AG08396 (cell line): ENCODE data around the gene PEX11A.
"Not testable (repeated sequence)": the region's sequence is repeated elsewhere in the genome, so short reads cannot be mapped to it uniquely, and the experiment has no call there.

Experiments used
- DNase-seq: peaks from one replicate; pipeline ENCODE4 v3.0.0; 2012; ENCODE audit warnings: low spot score, mixed read lengths

PEX11A gene

DNA sequence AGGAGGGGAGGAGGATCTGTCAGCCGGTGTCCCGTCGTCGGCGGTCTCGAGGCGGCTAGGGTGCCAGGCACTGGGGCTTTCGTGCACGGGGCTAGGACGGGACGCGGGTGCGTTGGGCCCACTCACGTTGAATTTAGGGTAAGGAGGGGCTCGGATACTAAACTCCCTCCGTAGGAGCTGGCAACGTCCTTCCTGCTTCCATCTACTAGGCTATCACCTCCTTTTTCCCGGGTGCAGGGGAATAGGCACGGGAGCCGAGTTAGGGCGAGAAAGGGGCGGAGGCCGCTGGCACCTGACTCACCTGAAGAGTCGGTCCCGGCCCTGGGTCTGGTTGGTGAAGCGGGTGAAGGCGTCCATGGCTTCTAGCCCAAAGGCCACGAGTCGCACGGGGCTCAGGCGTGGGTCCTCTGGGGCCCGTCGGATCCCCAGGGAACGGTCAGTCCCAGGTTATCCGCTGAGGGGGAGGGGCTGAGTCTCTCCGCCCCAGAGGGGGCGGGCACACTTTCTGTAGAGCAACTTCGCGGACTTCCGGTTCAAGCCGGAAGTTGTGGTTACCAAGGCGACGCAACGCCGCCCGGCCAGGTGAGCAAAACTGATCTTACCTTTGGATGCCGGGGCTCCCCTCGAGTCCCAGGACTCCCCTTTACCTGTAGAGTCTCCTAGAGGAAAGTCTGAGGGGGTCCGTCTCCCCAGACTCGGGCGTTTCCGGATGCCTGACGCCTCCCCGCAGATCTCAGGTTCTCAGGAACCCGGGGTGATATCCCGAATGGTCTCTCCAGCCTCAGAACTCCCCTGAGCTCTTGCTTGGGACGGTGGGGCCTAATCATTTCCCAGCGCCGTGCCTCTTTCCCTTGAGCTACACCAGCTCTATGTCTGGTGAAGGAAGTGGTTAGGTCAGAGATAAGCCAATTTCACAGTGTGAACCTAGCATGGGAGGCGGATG, at the start of gene PEX11A, which contains the start of gene WDR93:
TSS of gene PEX11A (minus strand) at position 479 of the 943 bp plus-strand sequence. CDS start at position 357, 122 bp downstream.
TSS of gene WDR93 (plus strand) at position 536 of the 943 bp plus-strand sequence. CDS start 10,936 bp downstream, outside the sequence.
- DNase-seq: peak; percentile 89

DNA sequence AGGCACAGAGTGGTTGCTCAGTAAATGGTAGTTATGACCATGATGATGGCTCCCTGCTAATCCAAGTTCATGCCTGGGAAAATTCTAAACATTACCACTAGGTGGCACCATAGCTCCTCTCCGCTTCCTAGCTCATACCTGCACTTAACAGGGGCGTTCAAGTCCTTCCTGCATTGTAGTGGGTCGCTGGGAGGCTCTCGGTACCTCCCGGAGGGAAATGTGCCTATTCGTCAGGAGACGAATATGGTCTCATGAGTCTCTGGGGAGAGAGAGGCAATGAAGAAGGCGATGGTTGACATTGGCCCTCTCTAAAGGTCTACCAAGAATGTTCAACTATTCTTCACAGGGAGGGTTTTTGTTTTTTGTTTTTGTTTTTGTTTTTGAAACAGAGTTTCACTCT, 49.6 kb upstream of the PEX11A start:
- peak; percentile 77 for DNase-seq

DNA sequence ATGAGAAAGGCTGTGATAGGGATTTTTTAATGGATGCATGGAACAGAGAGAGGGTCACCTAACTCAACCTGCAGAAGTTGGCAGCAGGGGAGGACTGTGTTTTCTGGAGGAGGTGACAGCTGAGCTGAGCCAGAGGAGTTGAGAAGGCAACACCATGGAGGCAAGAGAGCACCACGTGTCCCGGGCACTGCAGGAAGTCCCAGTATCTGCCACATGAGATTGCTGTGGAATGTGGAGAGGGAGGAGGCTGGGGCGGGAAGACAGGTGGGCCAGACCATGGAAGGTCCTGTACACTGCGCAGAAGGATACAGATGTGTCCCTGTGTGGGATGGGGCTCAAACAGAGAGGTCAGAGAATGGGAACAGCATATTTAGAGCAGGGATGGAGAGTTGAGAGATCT, 45.2 kb upstream of the PEX11A start:
- DNase-seq: no peak

GRCh38 chr15:89732451-89733172, 42.1 kb upstream of the PEX11A start:
- DNase-seq: no peak

- DNase-seq: no peak
Measured at GRCh38 chr15:89731275-89731674, 40.7 kb upstream of the PEX11A start.

DNA sequence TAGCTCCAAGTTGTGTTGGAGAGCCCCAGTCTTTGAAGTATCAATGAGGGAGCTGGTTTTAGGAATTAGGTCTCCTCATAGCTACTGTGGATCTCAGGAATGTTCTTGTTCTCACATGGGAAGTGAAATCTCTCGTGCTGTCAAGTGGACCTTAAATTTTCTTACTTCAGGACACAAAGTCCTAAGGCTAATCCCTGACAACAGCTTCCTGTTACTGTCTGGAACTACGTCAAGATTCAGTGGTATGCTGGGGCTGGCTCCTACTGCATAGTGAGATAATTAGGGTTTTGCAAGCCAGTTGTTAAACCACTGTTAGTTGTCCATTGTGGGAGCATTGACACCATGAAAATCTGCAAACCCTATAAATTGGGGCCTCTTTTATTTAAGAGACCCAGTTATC, 37.7 kb upstream of the PEX11A start:
- DNase-seq: no peak

GRCh38 chr15:89725064-89725463, 34.5 kb upstream of the PEX11A start:
- no peak for DNase-seq

DNA sequence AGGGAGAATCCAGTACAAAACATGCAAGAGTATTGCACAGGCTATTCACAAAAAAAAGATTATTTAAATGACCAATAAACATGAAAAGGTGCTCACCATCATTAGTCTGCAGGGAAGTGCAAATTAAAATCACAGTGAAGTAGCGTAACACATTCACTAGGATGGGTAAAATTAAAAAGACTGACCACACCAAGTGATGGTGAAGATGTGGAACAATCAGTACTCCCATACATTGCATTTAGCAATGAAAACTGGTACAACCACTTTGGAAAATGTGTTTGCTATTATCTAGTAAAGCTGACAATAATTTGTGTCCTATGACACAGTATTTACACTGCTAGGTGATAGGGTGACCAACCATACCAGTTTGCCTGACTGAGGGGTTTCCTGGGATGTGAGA, 34.1 kb upstream of the PEX11A start:
- no peak for DNase-seq

DNA sequence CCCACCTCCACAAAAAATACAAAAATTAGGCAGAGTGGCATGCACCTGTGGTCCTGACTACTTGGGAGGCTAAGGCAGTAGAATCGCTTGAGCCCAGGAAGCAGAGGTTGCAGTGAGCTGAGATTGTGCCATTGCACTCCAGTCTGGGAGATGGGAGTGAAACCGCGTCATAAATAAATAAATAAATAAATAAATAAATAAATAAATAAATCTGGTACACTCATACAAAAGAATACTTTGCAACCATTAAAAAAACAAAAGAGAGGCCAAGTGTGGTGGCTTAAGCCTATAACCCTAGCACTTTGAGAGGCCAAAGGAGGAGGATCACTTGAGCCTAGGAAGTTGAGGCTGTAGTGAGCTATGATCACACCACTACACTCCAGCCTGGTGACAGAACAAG, 32.5 kb upstream of the PEX11A start:
- DNase-seq: no peak

DNA sequence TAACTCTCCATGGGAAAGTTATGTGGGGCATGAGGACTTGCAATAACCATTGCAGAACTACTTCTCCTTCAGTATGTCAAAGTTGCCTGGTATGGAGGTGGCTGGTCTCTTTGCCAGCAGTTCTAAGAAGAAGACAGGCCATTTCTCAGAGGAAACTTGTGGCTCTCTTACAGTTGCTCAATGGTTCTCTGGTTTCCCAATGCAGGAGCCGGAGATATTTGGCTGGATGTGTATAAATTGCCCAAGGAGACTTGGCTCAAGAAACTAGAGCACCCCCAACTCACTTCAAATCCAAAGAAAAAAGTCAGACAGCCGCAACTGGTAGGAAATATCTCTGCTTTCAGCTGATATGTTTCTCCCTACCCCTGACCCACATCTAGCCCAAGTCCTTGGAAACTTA, 24.2 kb upstream of the PEX11A start:
- no peak for DNase-seq

GRCh38 chr15:89707577-89707976, 17.0 kb upstream of the PEX11A start:
- DNase-seq: no peak

GRCh38 chr15:89704411-89704810, 13.9 kb upstream of the PEX11A start:
- DNase-seq: no peak

- no peak for DNase-seq
Measured at GRCh38 chr15:89695198-89695597, 4.6 kb upstream of the PEX11A start.

DNA sequence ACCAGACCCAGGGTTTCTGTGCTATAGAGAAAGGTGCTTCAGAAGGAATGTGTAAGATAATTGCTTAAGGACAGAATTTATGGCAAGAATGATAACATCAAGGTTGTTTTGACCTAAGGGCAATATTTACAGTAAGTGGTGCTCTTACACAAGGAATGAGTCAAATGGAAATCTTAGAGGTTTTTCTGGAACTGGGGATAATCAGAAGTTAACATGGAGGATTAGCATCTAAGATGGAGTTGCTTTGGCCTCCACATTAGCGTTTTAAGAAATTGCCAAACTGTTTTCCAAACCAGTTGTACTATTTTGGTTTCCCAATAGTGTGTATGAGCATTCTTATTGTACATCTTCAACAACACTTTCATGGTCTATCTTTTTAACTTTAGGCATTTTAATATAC, 3.1 kb upstream of the PEX11A start:
- no peak for DNase-seq

DNA sequence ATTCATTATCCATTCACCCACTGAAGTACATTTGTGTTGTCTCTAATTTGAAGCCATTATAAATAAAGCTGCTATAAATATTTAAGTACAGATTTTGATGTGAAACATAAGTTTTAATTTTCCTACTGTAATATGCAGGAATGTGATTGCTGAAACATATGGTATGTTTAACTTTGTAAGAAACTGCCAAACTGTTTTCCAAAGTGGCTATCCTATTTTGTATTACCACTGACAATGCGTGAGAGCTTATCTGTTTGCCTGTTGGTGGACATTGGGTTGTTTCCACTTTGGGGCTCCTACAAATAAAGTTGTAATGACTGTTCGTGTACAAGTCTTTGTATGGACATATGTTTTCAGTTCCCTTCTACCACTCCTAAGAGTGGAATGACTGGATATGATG, 2.5 kb upstream of the PEX11A start:
- DNase-seq: no peak

GRCh38 chr15:89689930-89690275, 651 bp downstream of the PEX11A start:
- DNase-seq: not testable (repeated sequence)

GRCh38 chr15:89686522-89686921, 4.0 kb downstream of the PEX11A start:
- no peak for DNase-seq

- no peak for DNase-seq
Measured at GRCh38 chr15:89685995-89686394, 4.6 kb downstream of the PEX11A start.

GRCh38 chr15:89681146-89681545, 9.4 kb downstream of the PEX11A start:
- DNase-seq: no peak

DNA sequence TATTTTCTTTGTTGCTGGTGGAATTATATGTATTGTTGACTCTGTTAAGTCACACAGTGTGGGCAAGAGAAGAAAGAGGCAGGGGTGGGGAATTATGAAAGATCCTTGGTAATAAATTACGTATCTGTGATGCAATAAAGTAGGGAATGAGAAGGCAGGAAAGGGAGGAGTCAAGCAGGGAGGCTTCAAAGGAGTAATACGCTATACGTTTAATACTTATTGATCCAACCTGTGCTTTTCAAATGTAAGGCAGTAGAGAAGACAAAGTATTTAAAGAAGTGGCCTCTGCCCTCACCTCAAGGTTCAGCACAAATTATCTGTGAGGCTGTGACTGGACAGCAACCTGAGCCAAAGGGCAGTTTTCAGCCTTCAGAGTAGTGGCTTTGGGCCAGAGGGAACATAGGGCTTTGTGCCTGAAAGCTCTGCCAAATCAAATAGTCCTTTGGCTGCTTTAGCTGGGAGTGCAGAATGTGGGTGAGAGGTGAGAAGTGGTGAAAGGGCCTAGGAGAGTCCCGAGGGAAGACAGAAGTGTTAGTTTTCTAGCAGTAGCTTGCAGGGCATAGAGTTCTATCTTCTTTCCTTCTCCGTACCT, 10.2 kb downstream of the PEX11A start:
- peak; percentile 63 for DNase-seq

- no peak for DNase-seq
Measured at GRCh38 chr15:89679212-89679611, 11.3 kb downstream of the PEX11A start, which contains the start of gene PLIN1. Gene PLIN1, minus strand, starts transcription at chr15:89679367. Its CDS starts 1,878 bp downstream, at chr15:89677489.

DNA sequence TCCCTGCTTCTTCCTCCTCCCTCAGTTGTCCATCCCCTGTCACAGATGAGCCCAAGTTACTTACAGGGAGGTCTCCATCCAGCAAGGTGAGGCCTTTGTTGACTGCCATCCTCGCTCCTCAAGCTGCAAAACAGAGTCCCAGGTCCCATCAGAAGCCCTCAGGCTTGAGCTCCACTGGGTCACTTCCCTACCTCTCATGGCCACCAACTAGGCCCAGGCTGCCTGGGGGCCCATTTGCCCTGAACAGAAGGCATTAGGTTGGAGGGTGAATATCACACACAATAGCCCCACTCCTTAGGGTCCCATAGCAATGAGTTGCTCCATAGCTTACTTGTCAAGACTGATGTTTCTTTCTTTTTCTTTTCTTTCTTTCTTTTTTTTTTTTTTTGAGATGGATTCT, 13.2 kb downstream of the PEX11A start:
- no peak for DNase-seq

DNA sequence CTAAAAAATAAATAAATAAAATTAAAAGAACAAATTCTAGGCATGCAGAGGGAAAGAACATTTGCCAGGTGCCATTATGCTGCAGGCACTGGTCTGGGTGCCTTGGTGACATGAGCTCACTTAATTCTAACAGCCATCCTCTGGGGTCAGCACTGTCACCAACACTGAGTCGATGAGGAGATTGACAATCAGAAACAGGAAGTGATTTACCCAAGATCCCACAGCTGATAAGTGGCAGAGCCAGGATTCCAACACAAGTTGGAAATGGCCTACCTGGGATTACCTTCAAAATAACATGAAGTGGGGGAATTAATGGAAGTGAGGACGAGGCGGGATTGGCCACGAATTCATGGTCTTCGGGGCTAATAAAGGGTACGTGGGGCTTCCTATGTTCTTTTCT, 14.9 kb downstream of the PEX11A start:
- DNase-seq: no peak
